GM19193 (cell line): Measurements from ENCODE around the gene ZNF18.

Experiments
- POLR2A ChIP-seq: IDR thresholded peaks from 4 replicates; pipeline ENCODE4 v1.6.1; 2011; ENCODE audit not compliant: insufficient read depth, insufficient read length; ENCODE audit errors: extremely low read depth

Gene ZNF18

DNA sequence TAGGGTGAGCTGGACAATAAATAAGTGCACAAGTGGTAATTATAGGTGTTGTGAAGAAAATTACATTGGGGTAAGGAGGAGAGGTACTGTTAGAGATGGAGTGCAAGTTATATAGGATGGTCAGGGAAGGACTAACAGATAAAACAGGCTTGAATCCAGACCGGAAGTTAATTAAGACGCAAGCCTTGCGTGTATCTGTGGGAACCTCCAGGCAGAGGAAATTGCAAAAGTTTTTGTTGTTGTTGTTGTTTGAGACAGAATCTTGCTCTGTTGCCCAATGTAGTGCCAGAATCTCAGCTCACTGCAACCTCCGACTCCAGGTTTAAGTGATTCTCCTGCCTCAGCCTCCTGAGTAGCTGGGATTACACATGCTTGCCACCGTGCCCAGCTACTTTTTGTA lies 2.4 kb upstream of the ZNF18 start:
- TF ChIP-seq POLR2A, result no peak

DNA sequence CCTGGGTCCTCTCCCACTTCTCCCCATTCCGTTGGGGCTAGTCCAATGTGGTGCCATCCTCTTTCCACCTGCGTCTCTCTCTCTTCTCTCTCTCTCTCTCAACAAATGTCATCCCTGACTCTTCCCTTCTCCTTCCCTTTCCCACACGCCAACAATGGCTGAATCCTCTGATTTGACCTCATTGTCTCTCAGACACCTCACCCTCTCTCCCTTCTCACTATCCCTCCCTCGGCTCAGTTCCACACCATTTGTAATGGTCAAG lies 628 bp upstream of the ZNF18 start:
- no peak for TF ChIP-seq POLR2A

DNA sequence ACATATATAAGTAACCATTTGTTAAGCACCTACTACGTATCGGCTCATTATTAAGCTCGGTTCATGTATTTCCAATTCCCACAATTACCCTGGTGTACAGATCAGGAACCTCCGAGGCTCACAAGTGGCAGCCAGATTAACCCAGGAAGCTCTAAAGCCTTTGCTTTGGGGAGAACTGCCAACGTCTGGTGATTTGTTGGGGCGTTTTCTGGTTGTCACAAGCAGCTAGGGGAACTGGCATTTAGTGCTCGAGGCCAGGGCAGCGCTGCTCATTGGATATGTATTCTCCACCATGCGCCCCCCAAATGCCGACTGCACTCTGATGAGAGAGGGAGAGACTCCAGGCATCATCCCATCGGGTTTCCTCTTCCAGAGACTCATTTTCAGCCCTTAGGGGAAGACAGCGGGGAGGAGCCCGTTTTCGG lies 541 bp downstream of the ZNF18 start:
- no peak for TF ChIP-seq POLR2A

DNA sequence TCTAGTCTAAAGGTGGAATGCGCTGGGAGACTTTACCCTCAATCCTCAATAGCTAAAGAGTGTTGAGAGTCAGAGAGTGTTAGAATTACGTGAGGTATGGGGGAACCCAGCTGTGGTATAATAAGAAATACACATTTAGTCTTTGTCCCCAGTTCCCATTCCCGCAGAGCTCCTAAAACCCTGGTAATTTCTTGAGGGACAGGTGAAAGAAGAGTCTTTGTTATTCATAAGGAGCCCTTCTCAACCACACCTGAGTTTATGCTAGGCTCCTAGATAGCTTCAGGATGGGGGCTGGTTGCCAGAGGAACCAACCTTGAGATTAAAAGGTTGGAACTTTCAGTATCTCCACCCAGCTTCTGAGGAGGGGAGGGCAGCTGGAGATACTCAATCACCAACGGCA lies 5.8 kb downstream of the ZNF18 start:
- no peak for TF ChIP-seq POLR2A

DNA sequence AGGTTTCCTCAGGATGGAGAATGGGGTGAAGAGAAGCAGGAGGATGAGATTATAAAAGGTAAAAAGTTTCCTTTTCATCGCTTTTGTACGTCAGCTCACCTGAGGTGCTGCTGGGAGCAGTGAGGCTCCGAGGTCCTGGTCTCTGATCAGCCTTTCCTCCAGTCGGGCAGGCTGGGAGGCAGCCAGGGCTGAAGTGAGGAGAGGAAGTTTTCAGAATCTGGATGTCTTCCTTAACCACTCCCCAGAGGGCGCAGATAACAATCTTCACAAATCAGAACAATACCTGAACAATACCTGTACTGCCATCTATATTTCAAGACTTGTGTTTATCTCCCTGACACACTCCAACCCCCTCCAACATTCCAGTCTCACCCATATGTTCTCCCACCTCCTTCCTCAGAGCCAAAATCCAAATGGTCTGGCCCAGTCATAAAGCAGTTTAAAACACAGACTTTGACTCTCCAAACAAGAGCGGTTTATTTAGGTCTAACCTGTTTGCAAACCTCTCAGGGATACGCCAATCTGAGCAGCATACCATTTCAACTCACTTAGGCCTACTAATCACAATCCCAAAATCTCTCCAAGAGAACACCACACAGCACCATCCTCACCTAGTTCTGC lies 6.8 kb downstream of the ZNF18 start:
- no peak for TF ChIP-seq POLR2A

DNA sequence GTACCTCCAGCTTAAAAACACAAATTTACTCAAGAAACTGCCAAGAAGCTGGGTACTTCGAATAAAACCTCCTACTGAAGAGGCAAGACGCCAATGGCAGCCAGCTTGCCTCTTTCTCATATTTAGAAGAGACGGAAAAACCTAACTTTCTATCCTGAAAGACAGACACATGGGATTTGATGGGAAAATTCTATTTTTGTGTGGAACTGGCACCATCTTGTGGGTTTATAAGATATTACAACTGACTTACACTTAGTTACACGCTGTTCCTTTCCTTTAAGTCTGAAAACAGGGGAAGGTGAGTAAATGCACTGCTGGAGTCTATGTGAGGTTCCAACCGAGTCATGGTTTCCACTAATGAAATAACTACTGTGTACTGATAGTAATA lies 10.3 kb downstream of the ZNF18 start:
- no peak for TF ChIP-seq POLR2A

DNA sequence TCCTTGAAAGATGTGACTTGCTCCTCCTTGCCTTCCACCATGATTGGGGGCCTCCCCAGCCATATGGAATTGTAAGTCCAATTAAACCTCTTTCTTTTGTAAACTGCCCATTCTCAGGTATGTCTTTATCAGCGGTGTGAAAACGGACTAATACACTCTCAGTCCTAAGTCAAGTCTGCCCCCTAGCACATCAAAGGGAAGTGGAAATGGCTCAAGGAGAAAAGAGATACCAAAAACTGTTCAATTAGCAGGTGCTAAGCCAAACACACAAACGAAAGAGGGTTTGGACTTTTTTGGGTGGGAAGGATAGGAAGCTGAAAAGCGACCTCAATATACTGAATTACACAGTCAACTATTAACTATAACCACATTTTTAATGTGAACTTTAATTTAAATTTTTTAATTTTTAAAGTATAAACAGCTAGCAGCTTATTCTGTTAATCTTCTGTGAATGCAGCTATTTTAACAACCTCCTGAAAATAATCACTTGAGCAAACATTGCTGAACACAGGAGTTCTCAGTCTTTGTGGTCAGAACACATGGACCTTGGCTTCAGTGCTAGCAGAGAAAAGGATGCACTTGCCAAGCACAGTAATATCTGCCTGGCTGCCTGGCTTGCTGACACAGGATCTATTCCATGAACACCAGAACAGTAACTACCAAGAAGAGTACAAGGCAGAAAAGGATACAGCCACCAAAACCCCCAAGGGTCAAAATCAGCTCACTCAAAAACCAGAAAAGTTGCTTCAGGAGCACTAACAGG lies 10.9 kb downstream of the ZNF18 start:
- TF ChIP-seq POLR2A, result no peak

DNA sequence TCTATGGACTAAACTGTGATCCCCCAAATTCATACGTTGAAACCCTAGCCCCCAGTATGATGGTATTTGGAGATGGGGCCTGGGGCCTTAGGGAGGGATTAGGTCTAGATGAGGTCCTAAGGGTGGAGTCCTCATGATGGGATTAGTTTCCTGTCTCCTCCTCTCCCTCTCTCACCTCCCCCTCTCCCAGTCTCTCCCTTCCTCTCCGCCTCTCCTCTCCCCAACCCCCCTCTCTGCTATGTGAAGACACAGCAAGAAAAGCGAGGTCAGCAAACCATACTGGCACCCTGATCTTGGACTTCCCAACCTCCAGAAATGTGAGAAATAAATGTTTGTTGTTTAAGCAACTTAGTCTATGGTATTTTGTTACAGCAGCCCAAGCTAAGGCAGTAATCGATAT lies 15.4 kb downstream of the ZNF18 start:
- TF ChIP-seq POLR2A, result no peak

DNA sequence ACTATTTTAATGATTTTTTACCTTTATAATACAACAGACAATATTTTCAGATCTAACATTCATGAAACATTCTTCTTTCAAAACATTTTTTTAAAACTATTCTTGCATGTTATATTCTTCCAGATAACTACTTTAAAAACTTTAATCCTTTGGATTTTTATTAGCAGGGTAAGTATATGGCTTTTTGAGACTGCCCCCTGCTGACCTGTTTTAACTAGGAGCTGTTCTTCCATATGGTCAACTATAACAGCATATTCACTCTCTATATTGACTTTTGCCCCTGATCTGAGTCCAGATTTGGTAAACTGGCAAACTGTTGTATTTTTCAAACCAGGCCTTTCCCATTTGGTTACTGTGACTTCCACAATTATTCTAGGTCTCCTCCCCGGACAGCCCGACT lies 16.5 kb downstream of the ZNF18 start:
- no peak for TF ChIP-seq POLR2A

DNA sequence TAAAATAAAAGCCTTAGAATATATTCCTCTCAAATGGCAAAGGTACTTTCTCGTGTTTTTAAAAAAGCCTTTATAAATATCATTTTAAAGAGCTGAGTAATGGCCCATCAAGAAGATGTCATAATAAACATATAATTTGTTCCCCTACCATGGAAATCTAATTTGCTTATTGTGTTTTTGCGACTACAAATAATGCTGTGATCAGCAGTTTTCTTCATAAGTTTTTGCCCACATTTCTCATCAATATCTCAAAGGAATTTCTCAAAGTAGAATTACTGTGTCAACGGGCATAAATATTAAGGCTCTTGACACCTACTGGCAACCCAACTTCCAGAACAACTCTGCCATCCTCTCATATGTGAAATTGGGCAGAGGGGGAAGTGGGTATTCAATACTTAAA lies 17.5 kb downstream of the ZNF18 start:
- no peak for TF ChIP-seq POLR2A

DNA sequence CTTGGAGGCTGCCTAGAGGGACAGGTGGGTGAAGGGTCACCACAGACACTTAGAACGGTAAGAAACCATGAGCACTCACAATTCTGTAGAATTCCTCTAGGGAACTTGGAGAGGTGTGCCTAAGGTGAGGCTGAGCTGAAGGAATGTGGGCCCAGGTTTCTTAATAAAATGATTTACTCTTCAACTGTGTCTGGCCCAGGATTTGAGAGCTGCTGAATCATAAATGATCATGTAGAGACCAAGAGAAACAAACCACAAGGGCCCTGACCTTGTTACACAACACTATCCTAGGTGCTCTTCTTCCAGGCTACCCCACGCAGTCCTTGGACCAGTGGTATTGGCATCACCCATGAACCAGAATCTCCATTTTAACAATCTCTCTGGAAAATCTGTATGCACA lies 27.7 kb downstream of the ZNF18 start:
- TF ChIP-seq POLR2A, result no peak

DNA sequence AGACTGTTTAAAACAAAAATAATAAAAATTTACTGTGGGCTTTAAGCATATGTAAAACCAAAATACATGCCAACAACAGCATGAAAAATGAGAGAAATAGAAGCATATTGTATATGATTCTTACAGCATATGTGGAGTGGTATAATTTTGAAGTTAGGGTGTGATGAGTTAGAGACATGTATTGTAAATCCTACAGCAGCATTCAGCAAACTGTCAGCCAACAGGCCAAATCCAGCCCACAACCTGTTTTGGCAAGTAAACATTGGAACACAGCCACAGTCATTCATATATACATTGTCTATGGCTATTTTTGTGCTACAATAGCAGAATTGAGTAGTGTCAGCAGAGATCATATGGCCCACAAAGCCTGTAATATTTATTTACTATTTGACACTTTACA lies 42.3 kb downstream of the ZNF18 start:
- no peak for TF ChIP-seq POLR2A

DNA sequence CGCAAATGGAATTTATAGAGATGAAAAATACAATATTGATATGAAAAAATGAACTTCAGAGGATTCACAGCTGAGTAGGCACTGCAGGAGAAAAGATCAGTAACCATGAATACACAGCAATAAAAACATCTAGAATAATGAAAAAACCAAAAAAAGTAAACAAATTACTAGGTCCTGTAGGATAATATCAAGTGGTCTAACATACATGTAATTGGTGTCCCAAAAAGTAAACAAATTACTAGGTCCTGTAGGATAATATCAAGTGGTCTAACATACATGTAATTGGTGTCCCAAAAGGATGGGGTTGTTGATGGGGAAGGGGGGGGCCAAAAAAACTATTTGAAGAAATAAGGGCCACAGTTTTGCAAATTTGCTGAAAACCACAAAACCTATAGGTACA lies 43.4 kb downstream of the ZNF18 start:
- TF ChIP-seq POLR2A, result no peak

DNA sequence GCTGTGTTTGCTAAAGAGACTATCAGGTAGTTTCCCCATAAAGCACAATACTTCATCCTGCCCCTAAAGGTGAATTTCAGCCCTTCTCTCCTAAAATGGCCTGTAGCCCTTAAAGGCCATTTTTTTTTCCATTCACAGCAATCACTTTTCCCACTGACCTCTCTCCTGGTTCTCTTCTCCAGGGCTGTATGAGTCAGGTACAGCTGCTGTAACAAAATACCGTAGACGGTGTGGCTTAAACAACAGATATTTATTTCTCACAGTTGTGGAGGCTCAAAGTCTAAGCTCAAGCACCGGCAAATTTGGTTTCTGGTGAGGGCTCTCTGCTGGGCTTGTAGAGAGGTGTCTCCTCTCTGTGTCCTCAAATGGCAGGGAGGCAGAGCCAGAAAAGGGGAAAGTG lies 44.7 kb downstream of the ZNF18 start:
- TF ChIP-seq POLR2A, result no peak

DNA sequence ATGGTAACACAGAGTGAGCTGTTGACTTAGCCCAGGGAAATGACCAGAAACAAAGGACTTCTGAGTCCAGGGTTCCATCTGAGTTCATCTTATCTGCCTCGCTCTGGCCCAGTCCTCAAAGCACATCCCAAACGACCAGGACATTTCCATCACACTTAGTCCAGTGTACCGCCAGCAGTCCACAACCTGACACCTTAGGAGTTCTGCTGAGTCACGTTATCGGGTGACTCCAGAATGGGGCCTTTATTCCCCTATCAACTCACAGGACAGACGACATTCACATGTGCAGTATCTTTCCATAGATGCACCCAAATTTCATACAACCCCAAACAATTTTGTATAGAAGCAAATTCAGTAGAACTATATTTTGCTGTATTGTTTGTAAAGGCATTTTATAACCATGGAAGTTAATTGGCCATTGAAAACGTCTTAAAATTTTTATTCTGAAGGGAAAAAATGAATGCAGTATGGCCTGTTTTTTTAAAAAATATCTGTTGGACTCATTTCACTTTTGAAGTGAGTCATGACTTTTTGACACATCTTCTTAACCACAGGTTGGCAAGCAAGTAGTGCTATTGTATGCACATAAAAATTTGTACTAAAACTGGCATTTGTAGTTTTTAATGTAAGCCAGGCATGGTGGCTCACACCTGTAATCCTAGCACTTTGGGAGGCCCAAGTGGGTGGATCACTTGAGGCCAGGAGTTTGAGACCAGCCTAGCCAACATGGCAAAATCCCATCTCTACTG lies 46.3 kb downstream of the ZNF18 start:
- TF ChIP-seq POLR2A, result no peak

DNA sequence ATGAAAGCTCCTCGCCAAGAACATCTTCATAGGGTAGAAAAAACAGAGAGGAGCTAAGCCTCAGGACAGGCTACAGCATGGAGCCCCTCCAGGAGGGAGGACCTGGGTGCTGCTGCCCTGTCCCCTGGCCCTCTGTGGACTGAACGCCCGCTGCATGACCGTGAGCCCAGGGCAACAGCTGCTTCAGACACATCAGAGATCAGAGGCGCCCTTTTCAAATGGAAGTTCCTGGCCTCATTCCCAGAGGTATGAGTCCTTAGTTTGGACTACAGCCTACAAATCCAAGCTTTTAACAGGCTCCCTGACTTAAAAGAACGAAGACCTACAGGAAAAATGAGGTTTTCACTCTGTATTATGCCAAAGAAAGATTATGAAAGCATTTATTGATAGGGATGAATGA lies 48.5 kb downstream of the ZNF18 start:
- no peak for TF ChIP-seq POLR2A
